KMS-11 (cell line): ENCODE measurements around the gene BRPF1.
"Not testable (repeated sequence)": the region's sequence is repeated elsewhere in the genome, so short reads cannot be mapped to it uniquely, and the experiment has no call there.

Source experiments
- H2AFZ ChIP-seq: fragments of 200-600 bp; sonication (generic); 2 replicates; pipeline ENCODE4 v1.6.1; 2016; ENCODE audit warnings: antibody characterized with exemption, mixed run types, low read depth
- H3K27ac ChIP-seq: fragments of 200-600 bp; sonication (generic); 2 replicates; pipeline ENCODE4 v1.6.1; 2016; ENCODE audit warnings: mild to moderate bottlenecking, mixed run types
- H3K27me3 ChIP-seq: fragments of 200-600 bp; sonication (generic); 2 replicates; pipeline ENCODE4 v1.6.1; 2017; ENCODE audit warnings: mild to moderate bottlenecking, low read depth, mixed run types, moderate library complexity; ENCODE audit not compliant: insufficient read depth
- H3K36me3 ChIP-seq: fragments of 200-600 bp; sonication (generic); 2 replicates; pipeline ENCODE4 v1.6.1; 2017; ENCODE audit warnings: mild to moderate bottlenecking, mixed run types; ENCODE audit not compliant: insufficient read depth
- H3K4me1 ChIP-seq: fragments of 200-600 bp; sonication (generic); 2 replicates; pipeline ENCODE4 v1.6.1; 2016; ENCODE audit warnings: mild to moderate bottlenecking, low read depth, mixed run types; ENCODE audit not compliant: poor library complexity, severe bottlenecking
- H3K4me2 ChIP-seq: fragments of 200-600 bp; sonication (generic); 2 replicates; pipeline ENCODE4 v1.7.0; 2016; ENCODE audit warnings: mild to moderate bottlenecking, mixed run types
- H3K4me3 ChIP-seq: fragments of 200-600 bp; sonication (generic); IDR thresholded peaks from 2 replicates; pipeline ENCODE4 v1.6.1; 2017; ENCODE audit warnings: low read depth, low read length, mixed read lengths; ENCODE audit not compliant: insufficient read depth
- H3K79me2 ChIP-seq: fragments of 200-600 bp; sonication (generic); 2 replicates; pipeline ENCODE4 v1.6.1; 2016; ENCODE audit warnings: low read depth, mixed run types; ENCODE audit not compliant: insufficient read depth
- H3K9ac ChIP-seq: fragments of 200-600 bp; sonication (generic); 2 replicates; pipeline ENCODE4 v1.6.1; 2016; ENCODE audit warnings: mild to moderate bottlenecking, mixed run types
- H4K20me1 ChIP-seq: fragments of 200-600 bp; sonication (generic); 2 replicates; pipeline ENCODE4 v1.6.1; 2016; ENCODE audit warnings: mild to moderate bottlenecking, mixed run types; ENCODE audit not compliant: insufficient read depth
- TF ChIP-seq, protein P1 (sequence below): fragments of 200-600 bp; sonication (generic); conservative IDR thresholded peaks from 2 replicates; pipeline ENCODE4 v1.6.1; 2017; ENCODE audit warnings: low read depth, mild to moderate bottlenecking, antibody characterized with exemption, low read length, moderate library complexity, mixed read lengths

The BRPF1 gene

DNA sequence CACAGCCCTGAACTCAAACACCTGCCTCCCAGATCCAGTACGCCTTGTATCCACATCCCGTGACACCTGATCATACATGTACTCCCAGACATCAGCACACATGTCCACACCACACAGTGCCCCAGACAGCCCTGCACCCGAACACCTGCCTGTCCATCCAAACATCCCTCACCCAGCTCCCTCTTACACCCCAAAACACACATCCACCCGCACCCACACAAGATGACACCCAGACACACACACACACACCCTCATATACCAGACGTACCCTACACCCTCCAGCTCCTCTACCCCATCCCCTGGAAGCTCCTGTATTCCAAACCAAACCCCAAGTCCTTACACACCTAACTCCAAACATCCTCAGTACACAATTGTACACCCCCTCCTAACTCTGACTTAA lies 37.5 kb downstream of the BRPF1 start:
- Histone ChIP-seq H4K20me1 (no peaks in the 10 kb centered on the region), H3K9ac (no peak overlapping the region; the same call in 1 of the 2 replicates), H3K36me3 (no peaks in the 10 kb centered on the region), H2AFZ (no peak overlapping the region), H3K27me3 (no peaks in the 10 kb centered on the region), H3K4me3 (no peak overlapping the region), H3K27ac (no peak overlapping the region), H3K79me2 (no peaks in the 10 kb centered on the region), H3K4me2 (peak overlapping the region; percentile 34; the same call in 1 of the 2 replicates), H3K4me1 (no peaks in the 10 kb centered on the region)
- TF ChIP-seq, protein P1, sequence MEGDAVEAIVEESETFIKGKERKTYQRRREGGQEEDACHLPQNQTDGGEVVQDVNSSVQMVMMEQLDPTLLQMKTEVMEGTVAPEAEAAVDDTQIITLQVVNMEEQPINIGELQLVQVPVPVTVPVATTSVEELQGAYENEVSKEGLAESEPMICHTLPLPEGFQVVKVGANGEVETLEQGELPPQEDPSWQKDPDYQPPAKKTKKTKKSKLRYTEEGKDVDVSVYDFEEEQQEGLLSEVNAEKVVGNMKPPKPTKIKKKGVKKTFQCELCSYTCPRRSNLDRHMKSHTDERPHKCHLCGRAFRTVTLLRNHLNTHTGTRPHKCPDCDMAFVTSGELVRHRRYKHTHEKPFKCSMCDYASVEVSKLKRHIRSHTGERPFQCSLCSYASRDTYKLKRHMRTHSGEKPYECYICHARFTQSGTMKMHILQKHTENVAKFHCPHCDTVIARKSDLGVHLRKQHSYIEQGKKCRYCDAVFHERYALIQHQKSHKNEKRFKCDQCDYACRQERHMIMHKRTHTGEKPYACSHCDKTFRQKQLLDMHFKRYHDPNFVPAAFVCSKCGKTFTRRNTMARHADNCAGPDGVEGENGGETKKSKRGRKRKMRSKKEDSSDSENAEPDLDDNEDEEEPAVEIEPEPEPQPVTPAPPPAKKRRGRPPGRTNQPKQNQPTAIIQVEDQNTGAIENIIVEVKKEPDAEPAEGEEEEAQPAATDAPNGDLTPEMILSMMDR, result no peak

DNA sequence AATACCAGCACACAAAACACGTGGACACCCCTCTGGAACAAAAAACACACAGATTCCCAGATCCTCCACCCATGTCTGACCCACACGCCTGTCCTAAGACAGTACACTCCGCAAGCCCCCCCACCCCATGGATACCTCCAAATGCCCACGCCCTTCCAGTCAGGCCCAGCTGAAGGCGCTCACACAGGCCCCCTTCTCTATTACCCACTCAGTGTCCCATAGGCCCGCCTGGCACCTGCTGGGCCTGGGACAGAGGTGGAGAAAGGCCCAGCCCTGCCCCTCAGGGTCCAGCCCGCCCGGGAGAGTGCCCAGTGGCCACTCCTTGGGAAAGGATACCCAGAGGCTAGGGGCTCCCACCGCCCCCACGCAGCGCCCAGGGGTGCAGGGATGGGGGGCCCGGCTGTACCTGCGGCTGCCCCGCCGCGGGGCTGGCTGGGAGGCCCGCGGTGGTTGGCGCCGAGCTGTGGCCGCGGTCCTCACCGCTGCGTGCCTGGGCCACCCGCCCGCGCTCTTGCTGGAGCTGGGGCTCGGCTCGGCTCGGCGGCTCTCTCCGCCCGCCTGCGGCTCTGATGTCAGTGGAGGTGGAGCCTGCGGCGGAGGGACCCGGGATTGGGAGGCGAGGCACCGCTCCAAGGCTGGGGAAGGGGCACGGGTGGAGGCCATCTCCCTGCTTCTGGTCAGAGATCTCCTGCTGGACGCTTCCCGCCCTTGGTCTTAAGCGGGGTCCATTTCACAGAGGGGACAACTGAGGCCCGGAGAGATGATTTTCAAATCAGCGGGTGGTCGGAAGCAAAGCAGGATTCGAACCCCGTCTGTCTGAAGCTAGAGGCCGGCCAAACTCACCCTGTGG lies 38.1 kb downstream of the BRPF1 start, which contains the start of gene CAMK1:
Gene CAMK1 (minus strand): TSS at position 522 of the 850 bp plus-strand sequence. CDS start 2,198 bp downstream, outside the sequence.
- Histone ChIP-seq H3K36me3 (no peaks in the 10 kb centered on the region), H4K20me1 (no peaks in the 10 kb centered on the region), H2AFZ (peak within 1 kb of the TSS; percentile 67), H3K4me2 (peak within 1 kb of the TSS; percentile 34; the same call in 1 of the 2 replicates), H3K9ac (peak within 1 kb of the TSS; percentile 53), H3K27me3 (no peaks in the 10 kb centered on the region), H3K27ac (no peak within 1 kb of the TSS), H3K4me1 (no peaks in the 10 kb centered on the region), H3K4me3 (no peak within 1 kb of the TSS), H3K79me2 (no peaks in the 10 kb centered on the region)
- TF ChIP-seq, protein P1, result no peak

DNA sequence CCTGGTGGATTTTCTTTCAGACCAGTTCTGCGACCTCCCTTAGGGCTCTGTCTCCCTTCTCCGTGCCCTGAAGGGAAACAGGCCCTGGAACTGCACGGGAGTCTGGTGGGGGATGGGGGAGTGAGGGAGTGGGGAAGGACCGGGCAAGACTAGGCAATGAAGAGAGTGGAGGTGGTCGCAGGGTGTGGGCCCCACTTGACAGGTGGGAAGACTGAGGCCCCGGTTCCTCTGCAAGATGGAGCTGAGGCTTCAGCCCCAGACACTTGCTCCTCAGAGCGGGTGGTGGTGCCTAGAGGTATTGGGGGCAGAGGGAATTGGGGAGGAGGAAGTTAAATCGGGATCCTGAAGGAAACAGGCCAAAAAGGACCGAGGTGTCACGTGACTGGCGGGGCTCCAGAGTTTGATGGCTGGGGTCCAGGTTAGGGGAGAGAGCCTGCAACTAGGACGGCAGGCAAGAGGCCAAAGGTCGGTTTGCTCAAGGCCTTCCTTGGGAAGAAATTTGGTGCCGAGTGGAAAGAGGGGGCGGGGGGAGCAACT lies 38.8 kb downstream of the BRPF1 start:
- H3K36me3 ChIP-seq, result no peaks in the 10 kb centered on the region
- H3K4me3 ChIP-seq, result no peak overlapping the region
- H3K4me2 ChIP-seq, result peak overlapping the region; percentile 34; the same call in 1 of the 2 replicates
- no peak overlapping the region for H3K27ac ChIP-seq
- peak overlapping the region; percentile 67 for H2AFZ ChIP-seq
- no peaks in the 10 kb centered on the region for H3K27me3 ChIP-seq
- TF ChIP-seq, protein P1, result no peak
- no peaks in the 10 kb centered on the region for H3K79me2 ChIP-seq
- peak overlapping the region; percentile 53 for H3K9ac ChIP-seq
- H3K4me1 ChIP-seq, result no peaks in the 10 kb centered on the region
- H4K20me1 ChIP-seq, result no peaks in the 10 kb centered on the region

DNA sequence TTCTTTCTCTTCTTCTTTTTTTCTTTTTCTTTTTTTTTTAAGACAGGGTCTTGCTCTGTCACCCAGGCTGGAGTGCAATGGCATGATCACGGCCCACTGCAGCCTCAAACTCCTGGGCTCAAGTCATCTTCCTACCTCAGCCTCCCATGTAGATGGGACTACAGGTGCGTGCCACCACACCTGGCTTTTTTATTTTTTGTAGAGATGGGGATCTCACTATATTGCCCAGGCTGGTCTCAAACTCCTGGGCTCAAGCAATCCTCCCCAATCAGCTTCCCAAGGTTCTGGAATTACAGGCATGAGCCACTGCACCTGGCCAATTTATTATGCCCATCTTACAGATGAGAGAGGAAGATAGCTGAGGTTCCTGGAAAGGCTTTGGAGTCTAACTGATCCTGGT lies 39.5 kb downstream of the BRPF1 start:
- H3K4me3 ChIP-seq, H3K27me3 ChIP-seq, H3K4me1 ChIP-seq, H3K27ac ChIP-seq, H2AFZ ChIP-seq, H4K20me1 ChIP-seq, H3K36me3 ChIP-seq, H3K4me2 ChIP-seq, H3K9ac ChIP-seq, H3K79me2 ChIP-seq: not testable (repeated sequence)
